Esophagus muscularis mucosa (tissue), 3 donors: ENCODE results near the gene HESX1.

Experiments
- CTCF ChIP-seq, 3 experiments: fragments of 200-600 bp in 2 of 3; fragments of 450-650 bp in 1 of 3; sonication (generic) in 2 of 3; IDR thresholded peaks; one replicate each; pipeline ENCODE4 v1.5.1; 2017 to 2019; ENCODE audit warnings: antibody characterized with exemption in 3 of 3, mild to moderate bottlenecking in 2 of 3, moderate library complexity in 1 of 3
- POLR2A ChIP-seq: fragments of 450-650 bp; IDR thresholded peaks from one replicate; pipeline ENCODE4 v1.6.1; 2017; ENCODE audit warnings: antibody characterized with exemption, moderate library complexity, mild to moderate bottlenecking, low read depth

GRCh38 chr3:57234613-57235575 lies 35.1 kb upstream of the HESX1 start:
- TF ChIP-seq POLR2A (no peak), CTCF (IDR thresholded peaks at IDR 0.05) (no peak)
